Osteocyte (in vitro differentiated cells): Measurements from ENCODE around the gene DACT1. TPM values are rescaled to one million over a fixed set of nuclear protein-coding genes. Genes with fewer than 3 reads are reported as not detected.
A peak's percentile ranks its signal among the peaks of the same experiment; 100 is the strongest.

ENCODE experiments used
- DNase-seq: peaks from one replicate; pipeline ENCODE4 v3.0.0; 2021; ENCODE audit warnings: mixed read lengths; ENCODE audit not compliant: unreplicated experiment; ENCODE audit errors: extremely low spot score
- H3K27ac Mint-ChIP-seq: one replicate; pipeline ENCODE4 v1.8.0; 2021; ENCODE audit warnings: mild to moderate bottlenecking, mixed read lengths; ENCODE audit not compliant: unreplicated experiment
- H3K27me3 Mint-ChIP-seq: one replicate; pipeline ENCODE4 v1.8.0; 2021; ENCODE audit warnings: mixed read lengths; ENCODE audit not compliant: unreplicated experiment
- H3K36me3 Mint-ChIP-seq: one replicate; pipeline ENCODE4 v1.8.0; 2021; ENCODE audit warnings: mixed read lengths; ENCODE audit not compliant: unreplicated experiment
- H3K4me1 Mint-ChIP-seq: one replicate; pipeline ENCODE4 v1.8.0; 2021; ENCODE audit warnings: mixed read lengths; ENCODE audit not compliant: unreplicated experiment
- H3K4me3 Mint-ChIP-seq: one replicate; pipeline ENCODE4 v1.8.0; 2021; ENCODE audit warnings: mild to moderate bottlenecking, moderate library complexity, mixed read lengths; ENCODE audit not compliant: unreplicated experiment
- H3K9me3 Mint-ChIP-seq: one replicate; pipeline ENCODE4 v1.8.0; 2021; ENCODE audit warnings: mixed read lengths; ENCODE audit not compliant: unreplicated experiment
- total RNA-seq: library from RNA; stranded (reverse); gene quantifications from 2 replicates; pipeline ENCODE4 v1.2.1, GENCODE V29; 2021
- TF ChIP-seq, protein P1 (sequence below): fragments of 200-600 bp; sonication (generic); IDR thresholded peaks from 2 replicates; pipeline ENCODE4 v1.5.0; 2021; ENCODE audit warnings: antibody characterized with exemption, mild to moderate bottlenecking, moderate library complexity

DACT1 gene
- total RNA-seq, 1 donor from 2014 or later, result 29.2 TPM

DNA sequence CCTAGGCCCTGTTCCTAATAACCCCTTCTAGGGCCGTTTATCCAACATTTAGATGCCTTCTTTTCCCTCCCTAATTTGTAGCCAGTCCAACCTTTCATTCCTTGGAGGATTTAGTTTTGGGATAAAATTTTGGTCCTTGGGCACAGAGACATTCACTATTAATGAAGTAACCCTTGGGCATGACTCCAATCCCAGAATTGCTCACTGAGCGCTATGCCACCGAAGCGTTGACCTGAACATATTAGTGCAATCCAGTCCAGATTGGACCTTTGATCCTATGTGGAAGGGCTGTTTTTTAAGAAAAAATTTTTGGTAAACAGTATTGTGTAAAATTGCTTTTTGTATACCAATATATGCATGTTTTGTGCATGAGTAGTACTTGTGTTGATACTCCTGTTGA lies 10.0 kb downstream of the DACT1 start:
- H3K27ac Mint-ChIP-seq, result no peak overlapping the region

GRCh38 chr14:58650857-58651256 lies 13.1 kb downstream of the DACT1 start:
- no peaks in the 10 kb centered on the region for H3K9me3 Mint-ChIP-seq
- no peaks in the 10 kb centered on the region for H3K4me1 Mint-ChIP-seq
- no peak for DNase-seq
- H3K27me3 Mint-ChIP-seq, result no peaks in the 10 kb centered on the region
- peaks cover 19% of the 10 kb centered on the region for H3K36me3 Mint-ChIP-seq
- no peak overlapping the region for H3K27ac Mint-ChIP-seq
- TF ChIP-seq, protein P1, sequence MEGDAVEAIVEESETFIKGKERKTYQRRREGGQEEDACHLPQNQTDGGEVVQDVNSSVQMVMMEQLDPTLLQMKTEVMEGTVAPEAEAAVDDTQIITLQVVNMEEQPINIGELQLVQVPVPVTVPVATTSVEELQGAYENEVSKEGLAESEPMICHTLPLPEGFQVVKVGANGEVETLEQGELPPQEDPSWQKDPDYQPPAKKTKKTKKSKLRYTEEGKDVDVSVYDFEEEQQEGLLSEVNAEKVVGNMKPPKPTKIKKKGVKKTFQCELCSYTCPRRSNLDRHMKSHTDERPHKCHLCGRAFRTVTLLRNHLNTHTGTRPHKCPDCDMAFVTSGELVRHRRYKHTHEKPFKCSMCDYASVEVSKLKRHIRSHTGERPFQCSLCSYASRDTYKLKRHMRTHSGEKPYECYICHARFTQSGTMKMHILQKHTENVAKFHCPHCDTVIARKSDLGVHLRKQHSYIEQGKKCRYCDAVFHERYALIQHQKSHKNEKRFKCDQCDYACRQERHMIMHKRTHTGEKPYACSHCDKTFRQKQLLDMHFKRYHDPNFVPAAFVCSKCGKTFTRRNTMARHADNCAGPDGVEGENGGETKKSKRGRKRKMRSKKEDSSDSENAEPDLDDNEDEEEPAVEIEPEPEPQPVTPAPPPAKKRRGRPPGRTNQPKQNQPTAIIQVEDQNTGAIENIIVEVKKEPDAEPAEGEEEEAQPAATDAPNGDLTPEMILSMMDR, result no peak
- H3K4me3 Mint-ChIP-seq, result no peak overlapping the region

More for the DNA sequence above, 10.0 kb downstream of the DACT1 start:
- no peaks in the 10 kb centered on the region for H3K9me3 Mint-ChIP-seq
- no peak for DNase-seq
- H3K27me3 Mint-ChIP-seq, result no peaks in the 10 kb centered on the region
- H3K36me3 Mint-ChIP-seq, result peaks cover 39% of the 10 kb centered on the region
- TF ChIP-seq, protein P1, result no peak
- no peak overlapping the region for H3K4me3 Mint-ChIP-seq
- peaks cover 3% of the 10 kb centered on the region for H3K4me1 Mint-ChIP-seq

GRCh38 chr14:58656671-58657411 lies 19.1 kb downstream of the DACT1 start:
- H3K36me3 Mint-ChIP-seq, result peaks cover 6% of the 10 kb centered on the region
- no peak overlapping the region for H3K4me3 Mint-ChIP-seq
- no peaks in the 10 kb centered on the region for H3K9me3 Mint-ChIP-seq
- DNase-seq, result no peak
- H3K4me1 Mint-ChIP-seq, result peaks cover 7% of the 10 kb centered on the region
- TF ChIP-seq, protein P1, result no peak
- H3K27me3 Mint-ChIP-seq, result no peaks in the 10 kb centered on the region
- H3K27ac Mint-ChIP-seq, result no peak overlapping the region

DNA sequence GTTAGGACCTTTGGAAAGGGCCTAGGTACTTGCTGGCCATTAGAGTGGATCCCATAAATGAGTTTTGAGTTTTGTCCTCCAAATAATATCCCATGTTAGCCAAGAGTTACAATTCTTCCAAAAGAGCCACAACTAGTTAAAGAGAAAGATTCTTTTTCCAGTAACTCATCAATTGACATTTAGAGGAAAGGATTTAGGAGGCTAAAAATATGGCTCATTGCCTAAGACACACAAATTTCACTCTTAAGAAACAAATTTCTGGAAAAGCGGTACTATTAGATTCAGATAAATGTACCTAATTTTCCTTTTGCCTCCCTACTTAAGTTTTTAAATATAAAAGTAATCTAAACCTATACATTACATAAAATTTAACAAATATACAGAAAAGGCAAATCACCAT lies 21.3 kb downstream of the DACT1 start:
- no peak for DNase-seq
- Mint-ChIP-seq H3K27ac (no peak overlapping the region), H3K4me1 (peaks cover 25% of the 10 kb centered on the region), H3K27me3 (no peaks in the 10 kb centered on the region), H3K9me3 (no peaks in the 10 kb centered on the region), H3K4me3 (no peak overlapping the region), H3K36me3 (peaks cover 6% of the 10 kb centered on the region)
- TF ChIP-seq, protein P1, result no peak

DNA sequence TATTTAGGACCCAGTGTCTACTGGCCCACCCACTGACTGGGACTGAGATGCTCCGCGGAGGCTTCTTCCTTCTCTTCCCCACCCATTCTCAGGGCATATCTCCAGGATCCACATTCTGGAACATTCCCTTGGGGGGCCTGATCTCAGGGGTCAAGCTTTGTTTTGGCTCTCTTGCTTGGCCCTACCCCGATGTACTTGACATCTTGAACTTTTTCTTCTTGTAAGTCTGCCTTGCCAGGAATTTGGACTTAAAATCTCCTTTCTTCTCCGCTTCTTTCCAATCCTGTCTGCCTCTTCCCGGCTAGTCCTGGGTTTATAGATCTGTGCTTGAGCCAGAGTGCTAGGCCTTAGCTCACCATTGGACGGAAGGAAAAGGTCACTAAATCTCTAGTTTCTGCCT lies 22.1 kb downstream of the DACT1 start:
- no peak overlapping the region for H3K4me3 Mint-ChIP-seq
- peaks cover 30% of the 10 kb centered on the region for H3K4me1 Mint-ChIP-seq
- no peaks in the 10 kb centered on the region for H3K27me3 Mint-ChIP-seq
- peak overlapping the region; percentile 9 for H3K27ac Mint-ChIP-seq
- no peaks in the 10 kb centered on the region for H3K9me3 Mint-ChIP-seq
- H3K36me3 Mint-ChIP-seq, result peaks cover 6% of the 10 kb centered on the region
- TF ChIP-seq, protein P1, result no peak
- no peak for DNase-seq
